Activated naive CD4-positive, alpha-beta T cell treated with anti-CD3 and anti-CD28 coated beads for 36 hours (primary cell): ENCODE results near the gene CDIPT. TPM values are rescaled to one million over a fixed set of nuclear protein-coding genes. Genes with fewer than 3 reads are reported as not detected.

ENCODE experiments used
- CTCF ChIA-PET: fragments of 350-600 bp; sonication (Branson Sonifier 250); formaldehyde crosslinking; loops from one replicate; lab custom pipeline; 2021; ENCODE audit warnings: antibody characterized with exemption; lab: Charles Lee
- DNase-seq: peaks from one replicate; pipeline ENCODE4 v3.0.0-alpha.2; 2020
- H3K27ac Mint-ChIP-seq: one replicate; pipeline ENCODE4 v1.8.0; 2021; ENCODE audit warnings: mild to moderate bottlenecking, mixed read lengths
- H3K27me3 Mint-ChIP-seq: one replicate; pipeline ENCODE4 v1.8.0; 2021; ENCODE audit warnings: low read depth, mixed read lengths
- H3K36me3 Mint-ChIP-seq: one replicate; pipeline ENCODE4 v1.8.0; 2021; ENCODE audit warnings: low read depth, mixed read lengths
- H3K4me1 Mint-ChIP-seq: one replicate; pipeline ENCODE4 v1.8.0; 2021; ENCODE audit warnings: low read depth, mixed read lengths
- H3K4me3 Mint-ChIP-seq: one replicate; pipeline ENCODE4 v1.8.0; 2021; ENCODE audit warnings: mild to moderate bottlenecking, moderate library complexity, mixed read lengths
- H3K9me3 Mint-ChIP-seq: one replicate; pipeline ENCODE4 v1.8.0; 2021; ENCODE audit warnings: mixed read lengths
- intact Hi-C: fragments of 100-400 bp; cut with micrococcal nuclease; formaldehyde crosslinking; loops from one replicate; pipeline ENCODE4 v1.15.1; 2023
- total RNA-seq, 2 experiments: library from RNA; stranded (reverse); gene quantifications; one replicate each; pipeline ENCODE4 v1.2.3, GENCODE V29; 2021

The CDIPT gene
- total RNA-seq, 2 experiments from 2014 or later: 29.0 to 31.0 TPM

GRCh38 chr16:29903590-29903989, 40.6 kb upstream of the CDIPT start:
- Mint-ChIP-seq H3K4me1 (peaks cover 10% of the 10 kb centered on the region), H3K27ac (no peak overlapping the region), H3K4me3 (no peak overlapping the region), H3K9me3 (no peaks in the 10 kb centered on the region), H3K36me3 (no peaks in the 10 kb centered on the region), H3K27me3 (peaks cover 4% of the 10 kb centered on the region)
- DNase-seq: no peak
- intact Hi-C loops: no loop called here
- CTCF ChIA-PET: interaction anchor here (0.6 kb wide), 1 partner anchor 10 kb away, joined by 3 read pairs; no protein-coding TSS in a partner anchor

DNA sequence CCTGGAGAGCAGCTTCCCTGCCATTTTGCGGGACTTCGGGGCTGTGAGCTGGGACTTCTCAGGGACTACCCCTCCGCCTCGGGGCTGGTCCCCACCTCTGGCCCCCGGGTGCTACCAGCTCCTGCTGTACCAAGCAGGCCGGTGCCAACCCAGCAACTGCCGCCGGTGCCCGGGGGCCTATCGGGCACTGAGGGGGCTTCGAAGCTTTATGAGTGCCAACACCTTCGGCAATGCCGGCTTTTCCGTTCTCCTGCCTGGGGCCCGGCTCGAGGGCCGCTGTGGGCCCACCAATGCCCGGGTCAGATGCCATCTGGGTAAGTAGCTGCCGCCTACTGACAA, 38.5 kb upstream of the CDIPT start:
- Mint-ChIP-seq H3K9me3 (no peaks in the 10 kb centered on the region), H3K36me3 (no peaks in the 10 kb centered on the region), H3K4me1 (peaks cover 13% of the 10 kb centered on the region), H3K27ac (no peak overlapping the region), H3K4me3 (no peak overlapping the region), H3K27me3 (peaks cover 19% of the 10 kb centered on the region)
- CTCF ChIA-PET: no interaction called here
- no peak for DNase-seq
- intact Hi-C loops: no loop called here

GRCh38 chr16:29900888-29901606, 38.0 kb upstream of the CDIPT start:
- intact Hi-C loops: loop anchor here (1.0 kb wide), 2 partner anchors 25 to 38 kb away; partner anchors contain the start of genes CDIPT and KCTD13
- Mint-ChIP-seq H3K4me3 (peak overlapping the region; percentile 75), H3K36me3 (no peaks in the 10 kb centered on the region), H3K4me1 (peaks cover 13% of the 10 kb centered on the region), H3K27ac (no peak overlapping the region), H3K9me3 (no peaks in the 10 kb centered on the region), H3K27me3 (peaks cover 22% of the 10 kb centered on the region)
- CTCF ChIA-PET: interaction anchor here (0.6 to 1.3 kb wide), 2 partner anchors 85 to 93 kb away, joined by 3 read pairs; no protein-coding TSS in a partner anchor
- DNase-seq: no peak

GRCh38 chr16:29900102-29900887, 37.3 kb upstream of the CDIPT start, which contains the start of gene ASPHD1:
TSS of gene ASPHD1 (plus strand) at chr16:29900488. CDS start at chr16:29900972, 484 bp downstream.
- peaks cover 22% of the 10 kb centered on the region for H3K27me3 Mint-ChIP-seq

GRCh38 chr16:29899516-29900101, 36.6 kb upstream of the CDIPT start, which contains the start of gene SEZ6L2:
TSS of gene SEZ6L2 (minus strand) at chr16:29899550. CDS start at chr16:29899019, 531 bp downstream.
- CTCF ChIA-PET: interaction anchor here (1.3 kb wide), 1 partner anchor 92 kb away, joined by 3 read pairs; no protein-coding TSS in a partner anchor
- Mint-ChIP-seq H3K4me3 (peak within 1 kb of the TSS; percentile 75), H3K27ac (no peak within 1 kb of the TSS), H3K36me3 (no peaks in the 10 kb centered on the region), H3K9me3 (no peaks in the 10 kb centered on the region), H3K4me1 (peaks cover 13% of the 10 kb centered on the region), H3K27me3 (peaks cover 22% of the 10 kb centered on the region)
- peak; percentile 78 for DNase-seq
- intact Hi-C loops: loop anchor here (1.0 kb wide), 2 partner anchors 27 to 36 kb away; partner anchors contain the start of genes CDIPT and KCTD13

More at GRCh38 chr16:29900102-29900887, 37.3 kb upstream of the CDIPT start, which contains the start of gene ASPHD1:
- peak; percentile 62 for DNase-seq
- Mint-ChIP-seq H3K9me3 (no peaks in the 10 kb centered on the region), H3K4me1 (peaks cover 13% of the 10 kb centered on the region), H3K27ac (no peak within 1 kb of the TSS), H3K36me3 (no peaks in the 10 kb centered on the region), H3K4me3 (peak within 1 kb of the TSS; percentile 75)
- CTCF ChIA-PET: interaction anchor here (0.6 to 1.3 kb wide), 2 partner anchors 85 to 92 kb away, joined by 3 read pairs; no protein-coding TSS in a partner anchor
- intact Hi-C loops: loop anchor here (1.0 kb wide), 2 partner anchors 26 to 37 kb away; partner anchors contain the start of genes CDIPT and KCTD13

GRCh38 chr16:29898804-29899515, 35.9 kb upstream of the CDIPT start:
- Mint-ChIP-seq H3K4me1 (peaks cover 13% of the 10 kb centered on the region), H3K27ac (no peak overlapping the region), H3K36me3 (no peaks in the 10 kb centered on the region), H3K27me3 (peaks cover 22% of the 10 kb centered on the region), H3K9me3 (no peaks in the 10 kb centered on the region), H3K4me3 (peak overlapping the region; percentile 19)
- no peak for DNase-seq
- CTCF ChIA-PET: no interaction called here
- intact Hi-C loops: no loop called here

- no peak for DNase-seq
- Mint-ChIP-seq H3K9me3 (no peaks in the 10 kb centered on the region), H3K36me3 (no peaks in the 10 kb centered on the region), H3K27me3 (peaks cover 22% of the 10 kb centered on the region), H3K4me1 (peaks cover 13% of the 10 kb centered on the region), H3K4me3 (peak overlapping the region; percentile 19), H3K27ac (no peak overlapping the region)
- CTCF ChIA-PET: no interaction called here
- intact Hi-C loops: no loop called here
Observed at GRCh38 chr16:29898135-29898803, 35.2 kb upstream of the CDIPT start.

DNA sequence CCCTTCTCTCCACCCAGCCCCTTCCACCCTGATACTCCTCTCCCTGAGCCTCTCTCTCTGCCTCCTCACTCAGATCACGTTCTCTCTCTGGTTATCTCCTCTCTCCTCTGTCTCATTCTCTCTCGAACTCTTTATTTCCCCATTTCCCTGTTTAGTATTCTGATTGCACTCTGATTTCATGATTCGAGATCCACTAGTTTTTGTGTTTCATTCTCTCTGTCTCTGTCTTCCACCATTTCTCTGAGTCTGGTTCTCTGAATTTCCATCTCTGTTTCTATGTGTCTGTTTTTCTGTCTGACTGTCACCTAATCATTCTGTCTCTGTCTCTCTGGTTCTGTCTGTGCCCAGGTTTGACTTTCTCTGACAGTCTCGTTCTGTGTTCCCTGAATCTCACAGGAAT, 34.3 kb upstream of the CDIPT start:
- Mint-ChIP-seq H3K27ac (no peak overlapping the region), H3K9me3 (no peaks in the 10 kb centered on the region), H3K4me3 (no peak overlapping the region), H3K4me1 (peaks cover 13% of the 10 kb centered on the region), H3K27me3 (peaks cover 22% of the 10 kb centered on the region), H3K36me3 (no peaks in the 10 kb centered on the region)
- CTCF ChIA-PET: no interaction called here
- intact Hi-C loops: no loop called here
- DNase-seq: no peak

DNA sequence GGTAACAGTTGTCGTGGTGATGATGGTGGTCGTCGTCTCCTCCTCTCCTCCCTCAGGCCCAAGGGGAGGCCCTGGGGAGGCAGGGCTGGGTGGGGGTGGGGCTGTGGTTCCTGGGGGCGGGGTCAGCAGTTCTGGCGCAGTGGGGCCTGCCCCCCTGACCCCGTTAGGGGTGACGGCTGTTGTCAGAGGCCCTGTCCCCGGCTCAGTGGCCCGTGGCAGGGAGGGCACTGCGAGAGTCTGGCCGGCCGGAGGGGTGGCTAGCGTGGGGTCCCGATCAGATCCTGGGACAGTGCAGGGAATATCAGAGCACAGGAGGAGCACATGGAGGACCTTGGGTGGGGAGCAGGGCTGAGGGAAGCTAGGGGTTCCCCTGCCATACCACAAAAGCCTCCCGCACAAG, 33.8 kb upstream of the CDIPT start:
- intact Hi-C loops: no loop called here
- no peak overlapping the region for H3K4me3 Mint-ChIP-seq
- CTCF ChIA-PET: no interaction called here
- DNase-seq: no peak
- no peak overlapping the region for H3K27ac Mint-ChIP-seq
- no peaks in the 10 kb centered on the region for H3K36me3 Mint-ChIP-seq
- H3K4me1 Mint-ChIP-seq: peaks cover 12% of the 10 kb centered on the region
- peaks cover 22% of the 10 kb centered on the region for H3K27me3 Mint-ChIP-seq
- no peaks in the 10 kb centered on the region for H3K9me3 Mint-ChIP-seq

GRCh38 chr16:29894352-29894751, 31.3 kb upstream of the CDIPT start:
- H3K4me1 Mint-ChIP-seq: peaks cover 4% of the 10 kb centered on the region
- H3K4me3 Mint-ChIP-seq: no peak overlapping the region
- H3K27ac Mint-ChIP-seq: no peak overlapping the region
- CTCF ChIA-PET: interaction anchor here (0.6 to 1.0 kb wide), 2 partner anchors 9 kb away, joined by 3 to 4 read pairs; no protein-coding TSS in a partner anchor
- H3K36me3 Mint-ChIP-seq: no peaks in the 10 kb centered on the region
- no peak for DNase-seq
- no peaks in the 10 kb centered on the region for H3K9me3 Mint-ChIP-seq
- intact Hi-C loops: no loop called here
- H3K27me3 Mint-ChIP-seq: peaks cover 22% of the 10 kb centered on the region

GRCh38 chr16:29893553-29893952, 30.5 kb upstream of the CDIPT start:
- no peaks in the 10 kb centered on the region for H3K9me3 Mint-ChIP-seq
- H3K4me3 Mint-ChIP-seq: no peak overlapping the region
- no peak overlapping the region for H3K27ac Mint-ChIP-seq
- DNase-seq: no peak
- no peaks in the 10 kb centered on the region for H3K36me3 Mint-ChIP-seq
- intact Hi-C loops: no loop called here
- H3K4me1 Mint-ChIP-seq: peaks cover 3% of the 10 kb centered on the region
- CTCF ChIA-PET: interaction anchor here (0.6 kb wide), 2 partner anchors 10 to 119 kb away, joined by 3 read pairs; no protein-coding TSS in a partner anchor
- H3K27me3 Mint-ChIP-seq: peaks cover 18% of the 10 kb centered on the region
